OCI-LY7 (cell line): Measurements from ENCODE around the gene CWH43. TPM values are rescaled to one million over a fixed set of nuclear protein-coding genes. Genes with fewer than 3 reads are reported as not detected.

Experiments used
- BruUV-seq: library from RNA; stranded (reverse); fragments of 400-500 nt; replicated peaks from 2 replicates; lab custom pipeline; 2021; lab: Mats Ljungman, UMichigan
- CTCF ChIA-PET: fragments of 300-600 bp; sonication (Branson Sonifier 250); formaldehyde crosslinking; loops from one replicate; lab custom pipeline; 2022; ENCODE audit warnings: antibody characterized with exemption; ENCODE audit not compliant: unreplicated experiment; lab: Charles Lee
- POLR2A ChIA-PET: fragments of 300-600 bp; sonication (Branson Sonifier 250); formaldehyde crosslinking; loops from one replicate; lab custom pipeline; 2022; ENCODE audit warnings: antibody characterized with exemption; lab: Charles Lee
- DNase-seq: peaks from one replicate; pipeline ENCODE4 v3.0.0-alpha.2; 2015; ENCODE audit warnings: low spot score
- H2AFZ ChIP-seq: fragments of 200-600 bp; sonication (generic), shearing (Covaris generic); 2 replicates; pipeline ENCODE4 v1.6.1; 2014; ENCODE audit warnings: mild to moderate bottlenecking, antibody characterized with exemption, low read length, moderate library complexity
- H3K27ac ChIP-seq: fragments of 200-600 bp; sonication (generic); 2 replicates; pipeline ENCODE4 v1.5.1; 2014; ENCODE audit warnings: mixed run types, low read depth, mild to moderate bottlenecking, moderate library complexity, low read length, inconsistent platforms; ENCODE audit not compliant: poor library complexity, severe bottlenecking
- H3K36me3 ChIP-seq: fragments of 200-600 bp; sonication (generic); 2 replicates; pipeline ENCODE4 v1.6.1; 2014; ENCODE audit warnings: mild to moderate bottlenecking, antibody characterized with exemption, low read length, moderate library complexity, mixed read lengths; ENCODE audit not compliant: insufficient read depth
- H3K4me1 ChIP-seq: fragments of 200-600 bp; sonication (generic); 2 replicates; pipeline ENCODE4 v1.5.1; 2014; ENCODE audit warnings: mild to moderate bottlenecking, low read length; ENCODE audit not compliant: insufficient read depth, poor library complexity, severe bottlenecking
- H3K4me2 ChIP-seq: fragments of 200-600 bp; sonication (generic); 2 replicates; pipeline ENCODE4 v1.6.1; 2014; ENCODE audit warnings: mild to moderate bottlenecking, low read length
- H3K4me3 ChIP-seq: fragments of 200-600 bp; sonication (generic); 2 replicates; pipeline ENCODE4 v1.5.1; 2014; ENCODE audit warnings: mild to moderate bottlenecking, low read depth, low read length; ENCODE audit not compliant: poor library complexity, severe bottlenecking
- H3K79me2 ChIP-seq: fragments of 200-600 bp; sonication (generic); 2 replicates; pipeline ENCODE4 v1.6.1; 2016; ENCODE audit warnings: low read depth, mild to moderate bottlenecking, low read length, moderate library complexity, mixed read lengths; ENCODE audit not compliant: insufficient read depth
- H3K9me2 ChIP-seq: fragments of 200-600 bp; sonication (generic); 2 replicates; pipeline ENCODE4 v1.6.1; 2016; ENCODE audit warnings: mild to moderate bottlenecking, low read length, mixed read lengths; ENCODE audit not compliant: insufficient read depth
- H3K9me3 ChIP-seq: fragments of 200-600 bp; sonication (generic); 2 replicates; pipeline ENCODE4 v1.6.1; 2014; ENCODE audit warnings: mild to moderate bottlenecking, mixed run types, low read length, mixed read lengths
- H4K20me1 ChIP-seq: fragments of 200-600 bp; sonication (generic); 2 replicates; pipeline ENCODE4 v1.6.1; 2014; ENCODE audit warnings: mild to moderate bottlenecking, antibody characterized with exemption, low read length, moderate library complexity, mixed read lengths; ENCODE audit not compliant: insufficient read depth
- EZH2phosphoT487 ChIP-seq: fragments of 200-600 bp; sonication (generic); IDR thresholded peaks from 2 replicates; pipeline ENCODE4 v1.6.1; 2018; ENCODE audit warnings: low read depth, borderline replicate concordance, mild to moderate bottlenecking, mixed run types, antibody characterized with exemption, low read length, moderate library complexity, mixed read lengths
- intact Hi-C: fragments of 100-400 bp; cut with micrococcal nuclease; formaldehyde crosslinking; loops from one replicate; pipeline ENCODE4 v1.10.0; 2022; ENCODE audit not compliant: unreplicated experiment
- total RNA-seq, 2 experiments: library from RNA; depleted of rRNA in 1 of 2; stranded (reverse); fragments of >200 nt in 1 of 2; shearing (Covaris generic) in 1 of 2; gene quantifications; 2 replicates each; pipeline ENCODE4 v1.2.3, GENCODE V29; 2014 to 2022
- TF ChIP-seq, protein P1 (sequence below): fragments of 200-600 bp; sonication (generic); conservative IDR thresholded peaks from 2 replicates; pipeline ENCODE4 v1.5.1; 2014; ENCODE audit warnings: mild to moderate bottlenecking, antibody characterized with exemption, low read length, moderate library complexity, mixed read lengths

CWH43 gene
- total RNA-seq, 2 experiments from 2014 or later: not detected

DNA sequence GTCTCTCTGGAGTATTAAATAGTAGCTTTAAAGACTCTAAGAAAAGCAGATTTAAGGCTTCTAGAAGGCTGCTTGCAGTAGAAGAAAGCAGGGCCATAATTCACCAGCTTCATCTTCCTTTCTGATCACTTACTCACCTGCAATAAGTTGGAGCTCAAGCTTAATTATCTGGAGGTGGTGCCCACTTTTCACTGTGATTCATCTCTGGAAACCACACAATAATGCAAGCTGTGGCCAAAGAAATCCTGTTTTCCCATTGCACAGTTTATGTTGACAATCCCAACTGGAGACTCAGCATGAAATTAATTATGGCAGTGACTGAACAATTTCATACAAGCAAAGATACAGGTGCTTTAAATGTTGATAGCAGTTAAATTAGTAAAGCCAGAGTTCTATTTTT is 14.7 kb downstream of the CWH43 start:
- H3K4me3 ChIP-seq: no peak overlapping the region
- CTCF ChIA-PET: no interaction called here
- H4K20me1 ChIP-seq: no peaks in the 10 kb centered on the region
- no peaks in the 10 kb centered on the region for H3K36me3 ChIP-seq
- no peak overlapping the region for H3K27ac ChIP-seq
- intact Hi-C loops: no loop called here
- no peaks in the 10 kb centered on the region for H3K9me3 ChIP-seq
- TF ChIP-seq EZH2phosphoT487: no peak
- TF ChIP-seq, protein P1, sequence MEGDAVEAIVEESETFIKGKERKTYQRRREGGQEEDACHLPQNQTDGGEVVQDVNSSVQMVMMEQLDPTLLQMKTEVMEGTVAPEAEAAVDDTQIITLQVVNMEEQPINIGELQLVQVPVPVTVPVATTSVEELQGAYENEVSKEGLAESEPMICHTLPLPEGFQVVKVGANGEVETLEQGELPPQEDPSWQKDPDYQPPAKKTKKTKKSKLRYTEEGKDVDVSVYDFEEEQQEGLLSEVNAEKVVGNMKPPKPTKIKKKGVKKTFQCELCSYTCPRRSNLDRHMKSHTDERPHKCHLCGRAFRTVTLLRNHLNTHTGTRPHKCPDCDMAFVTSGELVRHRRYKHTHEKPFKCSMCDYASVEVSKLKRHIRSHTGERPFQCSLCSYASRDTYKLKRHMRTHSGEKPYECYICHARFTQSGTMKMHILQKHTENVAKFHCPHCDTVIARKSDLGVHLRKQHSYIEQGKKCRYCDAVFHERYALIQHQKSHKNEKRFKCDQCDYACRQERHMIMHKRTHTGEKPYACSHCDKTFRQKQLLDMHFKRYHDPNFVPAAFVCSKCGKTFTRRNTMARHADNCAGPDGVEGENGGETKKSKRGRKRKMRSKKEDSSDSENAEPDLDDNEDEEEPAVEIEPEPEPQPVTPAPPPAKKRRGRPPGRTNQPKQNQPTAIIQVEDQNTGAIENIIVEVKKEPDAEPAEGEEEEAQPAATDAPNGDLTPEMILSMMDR: no peak
- H3K79me2 ChIP-seq: no peaks in the 10 kb centered on the region
- H3K4me1 ChIP-seq: no peaks in the 10 kb centered on the region
- no TSS peak for BruUV-seq
- no peaks in the 10 kb centered on the region for H3K9me2 ChIP-seq
- H3K4me2 ChIP-seq: no peak overlapping the region
- H2AFZ ChIP-seq: no peak overlapping the region
- no peak for DNase-seq
- POLR2A ChIA-PET: interaction anchor here (0.6 kb wide), 1 partner anchor 1766 kb away, joined by 5 read pairs; no protein-coding TSS in a partner anchor

DNA sequence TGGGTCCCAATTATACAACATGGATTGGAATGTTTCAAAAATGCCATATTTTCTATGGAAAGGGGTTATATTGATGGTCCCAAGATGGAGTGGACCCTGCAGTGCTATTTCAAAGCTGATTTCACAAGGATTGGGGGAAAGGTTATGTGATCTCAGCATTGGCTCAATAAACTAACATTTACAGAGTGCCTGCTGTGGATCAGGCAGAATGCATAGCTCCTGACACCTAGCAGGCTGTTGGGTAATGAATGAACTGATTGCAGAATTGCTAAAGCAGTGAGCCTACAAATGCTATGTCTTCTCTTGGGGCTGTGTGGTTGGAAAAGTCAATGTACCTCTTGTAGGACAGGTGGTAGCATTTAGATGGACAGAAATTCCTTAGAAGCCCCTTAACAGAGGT is 16.9 kb downstream of the CWH43 start:
- H3K79me2 ChIP-seq: no peaks in the 10 kb centered on the region
- intact Hi-C loops: no loop called here
- no peaks in the 10 kb centered on the region for H3K4me1 ChIP-seq
- H3K9me2 ChIP-seq: no peaks in the 10 kb centered on the region
- H2AFZ ChIP-seq: no peak overlapping the region
- H3K9me3 ChIP-seq: no peaks in the 10 kb centered on the region
- ChIA-PET CTCF (no interaction called here), POLR2A (no interaction called here)
- no peaks in the 10 kb centered on the region for H3K36me3 ChIP-seq
- H3K27ac ChIP-seq: no peak overlapping the region
- H3K4me2 ChIP-seq: no peak overlapping the region
- H4K20me1 ChIP-seq: no peaks in the 10 kb centered on the region
- no peak for DNase-seq
- H3K4me3 ChIP-seq: no peak overlapping the region
- no TSS peak for BruUV-seq
- TF ChIP-seq, protein P1: no peak
- TF ChIP-seq EZH2phosphoT487: no peak

DNA sequence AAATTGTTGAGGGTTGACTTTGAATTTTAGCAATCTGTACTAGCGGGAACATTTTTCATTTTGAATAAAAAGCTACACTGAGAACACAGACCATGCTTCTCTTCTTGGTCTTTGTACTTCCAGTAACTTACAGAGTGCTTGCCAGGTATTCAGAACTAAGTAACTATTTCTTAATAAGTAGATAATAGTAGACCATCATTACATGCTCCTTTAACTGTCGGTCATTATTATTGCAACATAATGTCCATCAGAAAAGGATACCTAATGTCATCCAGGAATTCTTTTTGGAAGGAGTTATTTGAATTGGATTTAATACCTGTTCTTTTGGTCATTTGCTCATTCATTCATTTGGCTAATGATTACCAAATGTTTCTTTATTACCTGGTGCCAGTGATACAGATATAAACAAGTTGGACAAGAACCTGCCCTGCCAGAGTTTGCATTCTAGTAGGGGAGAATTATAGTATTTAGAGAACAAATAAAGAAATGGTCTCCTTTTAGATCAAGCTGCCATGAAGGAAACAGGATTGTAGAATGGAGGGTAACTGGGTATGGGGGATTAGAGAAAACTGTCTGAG is 32.7 kb downstream of the CWH43 start:
- intact Hi-C loops: no loop called here
- Histone ChIP-seq H3K27ac (no peak overlapping the region), H3K9me3 (no peaks in the 10 kb centered on the region), H3K9me2 (no peaks in the 10 kb centered on the region), H4K20me1 (no peaks in the 10 kb centered on the region), H2AFZ (no peak overlapping the region), H3K4me1 (no peaks in the 10 kb centered on the region), H3K4me2 (no peak overlapping the region), H3K79me2 (no peaks in the 10 kb centered on the region), H3K4me3 (no peak overlapping the region), H3K36me3 (no peaks in the 10 kb centered on the region)
- BruUV-seq: no TSS peak
- POLR2A ChIA-PET: no interaction called here
- no peak for TF ChIP-seq EZH2phosphoT487
- TF ChIP-seq, protein P1: no peak
- no peak for DNase-seq
- CTCF ChIA-PET: no interaction called here
